MCF 10A (cell line): ENCODE data around the gene FLOT1. TPM values are rescaled to one million over a fixed set of nuclear protein-coding genes. Genes with fewer than 3 reads are reported as not detected.
A peak's percentile ranks its signal among the peaks of the same experiment; 100 is the strongest.

ENCODE experiments used
- BruUV-seq: library from RNA; stranded (reverse); fragments of 400-500 nt; replicated peaks from 2 replicates; lab custom pipeline; 2021; lab: Mats Ljungman, UMichigan
- CTCF ChIA-PET: fragments of 300-600 bp; sonication (Branson Sonifier 250); formaldehyde crosslinking; extraction: SDS; loops from one replicate; lab custom pipeline; 2021; ENCODE audit warnings: antibody characterized with exemption, inconsistent platforms; lab: Yijun Ruan, JAX
- POLR2A ChIA-PET: fragments of 300-600, 350-650 bp; sonication (Branson Sonifier 250); formaldehyde crosslinking; extraction: SDS; loops from one replicate; lab custom pipeline; 2020; ENCODE audit warnings: antibody characterized with exemption, inconsistent platforms; lab: Yijun Ruan, JAX
- DNase-seq: peaks from one replicate; pipeline ENCODE4 v3.0.0-alpha.2; 2018; ENCODE audit not compliant: unreplicated experiment
- H3K27ac Mint-ChIP-seq: one replicate; pipeline ENCODE4 v1.8.0; 2022; ENCODE audit warnings: mild to moderate bottlenecking, low read depth, mixed read lengths; ENCODE audit not compliant: unreplicated experiment
- H3K27me3 Mint-ChIP-seq: one replicate; pipeline ENCODE4 v1.8.0; 2022; ENCODE audit warnings: mixed read lengths; ENCODE audit not compliant: insufficient read depth, unreplicated experiment
- H3K36me3 Mint-ChIP-seq: one replicate; pipeline ENCODE4 v1.8.0; 2022; ENCODE audit warnings: mild to moderate bottlenecking, moderate library complexity, mixed read lengths; ENCODE audit not compliant: insufficient read depth, unreplicated experiment
- H3K4me1 Mint-ChIP-seq: one replicate; pipeline ENCODE4 v1.8.0; 2022; ENCODE audit warnings: mixed read lengths; ENCODE audit not compliant: insufficient read depth, unreplicated experiment
- H3K4me3 Mint-ChIP-seq: one replicate; pipeline ENCODE4 v1.8.0; 2022; ENCODE audit warnings: mild to moderate bottlenecking, moderate library complexity, mixed read lengths; ENCODE audit not compliant: unreplicated experiment
- H3K9me3 Mint-ChIP-seq: one replicate; pipeline ENCODE4 v1.8.0; 2022; ENCODE audit warnings: mixed read lengths; ENCODE audit not compliant: unreplicated experiment
- intact Hi-C: fragments of 100-400 bp; cut with micrococcal nuclease; formaldehyde crosslinking; loops from 2 replicates; pipeline ENCODE4 v1.14.1; 2022
- total RNA-seq: library from RNA; stranded (reverse); gene quantifications from 2 replicates; pipeline ENCODE4 v1.2.3, GENCODE V29; 2022
- TF ChIP-seq, protein P1 (sequence below): fragments of 200-600 bp; IDR thresholded peaks from one replicate; pipeline ENCODE4 v1.8.0; 2022; ENCODE audit warnings: antibody characterized with exemption, mild to moderate bottlenecking; ENCODE audit not compliant: unreplicated experiment

The FLOT1 gene
- total RNA-seq, 1 experiment from 2014 or later, result 61.8 TPM

GRCh38 chr6:30744054-30744805 is 1.7 kb upstream of the FLOT1 start, which contains the start of gene IER3:
IER3 (minus strand) TSS chr6:30744547; CDS start chr6:30744518, 29 bp downstream.
- Mint-ChIP-seq H3K27me3 (no peaks in the 10 kb centered on the region), H3K36me3 (peaks cover 50% of the 10 kb centered on the region), H3K9me3 (no peaks in the 10 kb centered on the region), H3K4me1 (peaks cover 51% of the 10 kb centered on the region), H3K4me3 (peak within 1 kb of the TSS; percentile 91), H3K27ac (peak within 1 kb of the TSS; percentile 90)
- POLR2A ChIA-PET, result interaction anchor here (0.6 to 9.2 kb wide), 24 partner anchors 8 to 383 kb away, joined by 3 to 159 read pairs (median 5); partner anchors contain the start of genes DDR1 and MDC1
- BruUV-seq, result no TSS peak
- CTCF ChIA-PET, result interaction anchor here (0.5 to 2.1 kb wide), 13 partner anchors 8 to 140 kb away, joined by 3 to 31 read pairs (median 4); no protein-coding TSS in a partner anchor
- TF ChIP-seq, protein P1, sequence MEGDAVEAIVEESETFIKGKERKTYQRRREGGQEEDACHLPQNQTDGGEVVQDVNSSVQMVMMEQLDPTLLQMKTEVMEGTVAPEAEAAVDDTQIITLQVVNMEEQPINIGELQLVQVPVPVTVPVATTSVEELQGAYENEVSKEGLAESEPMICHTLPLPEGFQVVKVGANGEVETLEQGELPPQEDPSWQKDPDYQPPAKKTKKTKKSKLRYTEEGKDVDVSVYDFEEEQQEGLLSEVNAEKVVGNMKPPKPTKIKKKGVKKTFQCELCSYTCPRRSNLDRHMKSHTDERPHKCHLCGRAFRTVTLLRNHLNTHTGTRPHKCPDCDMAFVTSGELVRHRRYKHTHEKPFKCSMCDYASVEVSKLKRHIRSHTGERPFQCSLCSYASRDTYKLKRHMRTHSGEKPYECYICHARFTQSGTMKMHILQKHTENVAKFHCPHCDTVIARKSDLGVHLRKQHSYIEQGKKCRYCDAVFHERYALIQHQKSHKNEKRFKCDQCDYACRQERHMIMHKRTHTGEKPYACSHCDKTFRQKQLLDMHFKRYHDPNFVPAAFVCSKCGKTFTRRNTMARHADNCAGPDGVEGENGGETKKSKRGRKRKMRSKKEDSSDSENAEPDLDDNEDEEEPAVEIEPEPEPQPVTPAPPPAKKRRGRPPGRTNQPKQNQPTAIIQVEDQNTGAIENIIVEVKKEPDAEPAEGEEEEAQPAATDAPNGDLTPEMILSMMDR, result peak; percentile 47
- intact Hi-C loops, result loop anchor here (1.0 to 5.0 kb wide), 4 partner anchors 38 to 343 kb away; no protein-coding TSS in a partner anchor
- DNase-seq, result peak; percentile 97

GRCh38 chr6:30743099-30744053 is 889 bp upstream of the FLOT1 start:
- Mint-ChIP-seq H3K4me1 (peaks cover 44% of the 10 kb centered on the region), H3K9me3 (no peaks in the 10 kb centered on the region), H3K36me3 (peaks cover 58% of the 10 kb centered on the region), H3K27me3 (no peaks in the 10 kb centered on the region), H3K27ac (peak overlapping the region; percentile 90), H3K4me3 (peak overlapping the region; percentile 91)
- POLR2A ChIA-PET, result interaction anchor here (0.5 to 9.2 kb wide), 22 partner anchors 9 to 171 kb away, joined by 3 to 159 read pairs (median 6); partner anchors contain the start of genes DDR1, MDC1 and VARS2
- CTCF ChIA-PET, result interaction anchor here (0.5 to 2.1 kb wide), 14 partner anchors 9 to 638 kb away, joined by 3 to 31 read pairs (median 4); no protein-coding TSS in a partner anchor
- TSS peak; percentile 98 for BruUV-seq
- DNase-seq, result no peak
- intact Hi-C loops, result loop anchor here (1.0 to 5.0 kb wide), 6 partner anchors 39 to 344 kb away; partner anchors contain the start of gene DDR1
- TF ChIP-seq, protein P1, result no peak

DNA sequence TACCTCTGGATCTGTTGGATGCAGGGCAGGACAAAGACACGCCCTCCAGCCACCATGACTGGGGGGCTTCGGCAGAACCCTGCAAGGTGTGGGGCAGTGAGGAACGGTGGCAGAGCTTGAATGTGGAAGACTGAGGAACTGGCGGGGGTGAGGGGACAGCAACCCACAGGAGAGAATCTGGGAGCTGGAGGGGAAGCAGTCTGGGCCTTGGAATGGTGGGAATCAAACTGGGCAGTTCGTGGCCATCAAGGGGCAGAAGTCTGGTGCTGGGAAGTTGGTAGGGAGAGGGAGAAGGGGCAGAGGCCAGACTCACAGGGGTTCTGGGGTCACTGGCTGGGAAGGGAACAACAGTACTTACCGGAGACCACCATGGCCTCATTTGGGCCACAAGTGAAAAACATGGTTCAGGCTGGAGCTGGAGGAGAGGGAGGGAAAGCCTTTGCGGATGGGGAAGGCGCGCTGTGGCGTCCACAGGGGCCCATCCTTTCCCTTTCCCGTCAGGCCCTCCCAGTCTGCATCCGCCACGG is 635 bp downstream of the FLOT1 start:
- POLR2A ChIA-PET, result interaction anchor here (0.6 to 9.2 kb wide), 17 partner anchors 10 to 238 kb away, joined by 3 to 159 read pairs (median 5); partner anchors contain the start of genes DDR1, DHX16 and VARS2

More for the DNA sequence above, 635 bp downstream of the FLOT1 start:
- Mint-ChIP-seq H3K27ac (peak overlapping the region; percentile 82), H3K27me3 (no peaks in the 10 kb centered on the region), H3K36me3 (peaks cover 71% of the 10 kb centered on the region), H3K4me1 (peaks cover 35% of the 10 kb centered on the region), H3K9me3 (no peaks in the 10 kb centered on the region), H3K4me3 (peak overlapping the region; percentile 91)
- DNase-seq, result no peak
- TF ChIP-seq, protein P1, result no peak
- intact Hi-C loops, result loop anchor here (1.0 to 5.0 kb wide), 5 partner anchors 78 to 345 kb away; partner anchors contain the start of gene DDR1
- BruUV-seq, result no TSS peak
- CTCF ChIA-PET, result interaction anchor here (0.6 to 3.6 kb wide), 4 partner anchors 11 to 987 kb away, joined by 3 to 35 read pairs (median 4); no protein-coding TSS in a partner anchor
